HEK293 (cell line): Measurements from ENCODE around the gene PDE1C.

Experiments used
- PRDM2 ChIP-seq: fragments of 450-650 bp; formaldehyde crosslinking; IDR thresholded peaks from 2 replicates; pipeline ENCODE4 v1.5.1; 2016; ENCODE audit warnings: missing biosample characterization, missing genetic modification characterization, borderline replicate concordance
- REST ChIP-seq: fragments of 450-650 bp; formaldehyde crosslinking; IDR thresholded peaks from 2 replicates; pipeline ENCODE4 v1.5.1; 2016; ENCODE audit warnings: missing biosample characterization, missing genetic modification characterization
- ZNF529 ChIP-seq: fragments of 450-650 bp; formaldehyde crosslinking; IDR thresholded peaks from 2 replicates; pipeline ENCODE4 v1.5.1; 2017; ENCODE audit warnings: missing genetic modification characterization, missing biosample characterization; ENCODE audit not compliant: insufficient replicate concordance

- no peak for TF ChIP-seq PRDM2 (tag by site-specific recombination)
- TF ChIP-seq REST (tag by site-specific recombination): no peak
- TF ChIP-seq ZNF529: no peak
Measured at GRCh38 chr7:31939076-31939475, 131.1 kb downstream of the PDE1C start.
